Measurements from ENCODE around the gene CGB2.

CGB2 gene

DNA sequence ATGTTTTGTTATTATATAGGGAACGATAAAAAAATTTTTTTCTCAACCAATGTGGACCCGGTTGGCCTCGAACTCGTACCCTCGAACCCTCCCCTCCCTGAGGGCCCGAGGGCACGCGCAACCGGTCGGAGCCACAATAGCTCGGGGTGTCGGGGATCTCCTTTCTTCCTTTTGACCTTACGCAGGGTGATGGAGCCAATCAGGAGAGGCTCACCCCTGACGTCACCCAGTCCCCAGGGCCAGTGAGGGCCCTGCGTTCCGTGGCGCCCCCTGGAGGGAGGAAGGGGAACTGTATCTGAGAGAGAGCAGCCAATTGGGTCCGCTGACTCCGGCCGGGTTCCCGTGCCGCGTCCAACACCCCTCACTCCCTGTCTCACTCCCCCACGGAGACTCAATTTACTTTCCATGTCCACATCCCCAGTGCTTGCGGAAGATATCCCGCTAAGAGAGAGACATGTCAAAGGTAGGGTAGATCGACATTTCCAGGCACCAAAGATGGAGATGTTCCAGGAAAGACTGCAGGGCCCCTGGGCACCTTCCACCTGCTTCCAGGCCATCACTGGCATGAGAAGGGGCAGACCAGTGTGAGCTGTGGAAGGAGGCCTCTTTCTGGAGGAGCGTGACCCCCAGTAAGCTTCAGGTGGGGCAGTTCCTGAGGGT is at the start of gene CGB2:
TSS of gene CGB2 (plus strand) at position 249 of the 660 bp plus-strand sequence. CDS start at position 455, 206 bp downstream.
- peak; percentile 30 for DNase-seq

- no peak for DNase-seq
Measured at GRCh38 chr19:48982280-48982679, 49.4 kb upstream of the CGB2 start.

DNA sequence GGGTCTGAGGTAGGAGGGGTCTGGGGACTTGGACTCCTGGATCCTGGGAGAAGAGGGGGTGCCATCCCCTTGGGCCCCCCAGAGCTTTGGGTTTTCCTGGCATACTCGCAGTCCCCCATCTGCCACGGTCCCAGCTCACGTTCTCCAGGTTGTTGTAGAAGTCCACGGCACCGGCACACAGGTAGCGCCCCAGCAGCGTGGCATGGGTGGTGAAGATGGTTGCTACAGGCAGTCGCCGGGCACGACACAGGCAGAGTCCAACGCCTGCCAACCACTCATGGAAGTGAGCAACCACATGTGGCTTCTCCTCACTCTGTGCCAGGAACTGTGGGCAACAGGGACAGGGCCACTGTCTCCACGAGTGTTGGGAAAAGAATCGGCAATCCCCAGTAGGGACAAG is 46.0 kb upstream of the CGB2 start:
- DNase-seq, result no peak

GRCh38 chr19:48986211-48986610 is 45.5 kb upstream of the CGB2 start:
- no peak for DNase-seq

- DNase-seq, result no peak
Measured at GRCh38 chr19:48987323-48987722, 44.4 kb upstream of the CGB2 start.

- no peak for DNase-seq
Measured at GRCh38 chr19:48988286-48988685, 43.4 kb upstream of the CGB2 start.

- no peak for DNase-seq
Measured at GRCh38 chr19:48988860-48989259, 42.8 kb upstream of the CGB2 start.

DNA sequence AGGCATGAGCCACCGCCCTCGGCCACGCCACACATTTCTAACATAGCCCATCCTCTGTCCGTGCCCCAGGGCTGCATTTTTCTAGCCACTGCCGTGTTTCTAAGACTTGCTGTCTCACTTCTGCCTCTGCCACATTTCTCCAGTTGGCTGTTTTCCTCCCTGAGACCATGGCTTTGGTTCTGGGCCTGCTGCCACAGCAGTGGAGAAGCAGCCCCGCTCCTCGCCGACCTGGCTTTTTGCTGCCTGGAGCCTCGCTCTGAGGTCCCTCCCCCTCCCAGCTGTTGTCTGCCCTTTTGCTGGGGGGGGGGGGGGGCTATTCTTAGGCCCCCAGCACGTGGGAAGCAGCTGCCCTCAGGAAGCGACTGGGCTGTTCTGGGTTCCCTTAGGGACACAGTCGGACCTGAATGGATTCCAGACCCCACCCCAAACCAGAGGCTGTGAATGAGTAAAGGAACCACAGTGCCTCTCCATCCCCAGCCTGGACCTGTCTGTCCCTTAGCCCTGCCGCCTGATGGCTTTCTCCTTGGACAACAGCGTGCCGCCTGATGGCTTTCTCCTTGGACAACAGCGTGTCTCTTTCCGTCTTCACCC is 41.9 kb upstream of the CGB2 start:
- no peak for DNase-seq

DNA sequence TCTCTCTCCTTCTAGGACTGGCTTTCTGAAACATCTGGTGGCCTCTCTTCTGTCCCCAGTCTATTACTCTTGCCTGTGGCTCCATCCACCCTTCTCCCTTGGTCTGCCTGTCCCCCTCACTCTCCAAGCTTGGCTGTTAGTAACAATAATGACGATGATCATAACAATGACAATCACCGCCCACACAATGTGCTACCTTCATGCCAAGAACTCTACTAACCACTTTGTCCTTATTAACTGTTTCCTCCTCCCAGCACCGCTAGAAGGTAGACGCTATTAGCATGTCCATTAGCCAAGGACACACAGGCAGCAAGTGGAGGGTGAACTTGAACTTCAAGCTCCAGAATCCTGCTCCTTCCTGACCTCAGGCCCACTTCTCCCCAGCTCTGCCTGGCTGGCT is 41.3 kb upstream of the CGB2 start:
- DNase-seq, result no peak

- no peak for DNase-seq
Measured at GRCh38 chr19:48991011-48991609, 40.6 kb upstream of the CGB2 start.

DNA sequence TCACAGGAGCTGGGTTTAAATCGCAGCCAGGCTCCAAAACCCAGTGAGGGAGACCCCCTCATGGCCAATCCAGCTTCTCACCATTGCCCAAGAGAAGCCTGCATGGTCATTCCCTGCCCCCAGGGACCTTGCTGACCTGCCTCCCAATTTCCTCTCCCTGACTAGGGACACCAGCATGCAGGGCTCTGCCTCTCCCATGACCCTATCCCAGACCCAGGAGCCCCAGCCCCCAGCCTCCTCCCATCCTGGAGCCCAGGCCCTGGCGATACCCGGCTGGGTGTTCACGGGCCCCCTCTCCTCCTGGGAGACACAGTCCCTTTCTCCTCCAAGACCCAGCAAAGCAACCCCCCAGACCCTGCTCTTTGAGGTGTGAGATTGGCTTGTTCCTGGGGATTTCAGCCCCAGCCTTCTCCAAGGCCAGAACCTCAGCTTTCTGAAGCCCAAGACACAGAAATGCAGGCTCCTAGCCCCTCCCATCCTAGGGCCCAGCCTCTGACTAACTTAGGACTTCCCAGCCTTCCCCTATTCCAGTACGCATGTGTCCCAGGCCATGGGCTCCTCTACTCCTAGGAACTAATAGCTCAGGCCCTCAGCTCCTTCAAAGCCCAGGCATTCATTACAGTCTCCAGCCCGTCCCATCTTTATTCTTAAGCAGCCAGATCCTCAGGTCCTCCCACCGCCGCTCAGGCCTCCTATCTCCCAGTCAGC is 39.7 kb upstream of the CGB2 start:
- no peak for DNase-seq

DNA sequence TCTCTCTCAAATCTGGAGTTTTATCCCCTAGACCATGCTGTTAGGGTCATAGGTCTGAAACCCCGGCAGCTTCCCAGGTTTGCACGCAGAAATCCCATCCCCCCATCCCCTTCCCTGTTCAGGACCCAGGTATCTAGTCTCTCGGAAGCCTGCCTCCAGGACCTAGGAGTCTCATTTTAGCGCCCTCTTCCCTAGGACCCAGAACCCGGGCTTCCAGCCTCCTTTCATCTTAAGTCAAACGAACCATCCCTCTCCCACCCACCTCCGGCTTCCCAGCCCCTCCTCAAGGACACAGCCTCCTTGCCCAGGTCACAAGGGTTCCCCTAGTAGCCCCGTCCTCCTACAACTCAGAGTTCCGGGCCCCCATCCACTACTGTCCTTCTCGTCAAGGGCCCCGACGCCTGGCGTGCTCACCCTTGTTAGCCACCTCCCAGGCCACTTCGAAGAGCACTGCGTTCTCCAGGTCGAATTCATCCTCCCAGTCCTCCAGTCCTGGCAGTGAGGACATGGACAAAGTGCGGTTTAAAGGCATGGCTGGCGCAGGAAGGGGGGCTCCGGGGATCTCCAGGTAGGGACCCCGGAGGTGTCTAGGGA is 39.0 kb upstream of the CGB2 start:
- no peak for DNase-seq

- peak; percentile 99 for DNase-seq
Measured at GRCh38 chr19:48993175-48994034, 38.3 kb upstream of the CGB2 start, which contains the start of the genes GYS1 and RUVBL2. GYS1 (minus strand) TSS chr19:48993309; CDS start chr19:48993112, 197 bp downstream. RUVBL2 (plus strand) TSS chr19:48993887; CDS start chr19:48993912, 25 bp downstream.

DNA sequence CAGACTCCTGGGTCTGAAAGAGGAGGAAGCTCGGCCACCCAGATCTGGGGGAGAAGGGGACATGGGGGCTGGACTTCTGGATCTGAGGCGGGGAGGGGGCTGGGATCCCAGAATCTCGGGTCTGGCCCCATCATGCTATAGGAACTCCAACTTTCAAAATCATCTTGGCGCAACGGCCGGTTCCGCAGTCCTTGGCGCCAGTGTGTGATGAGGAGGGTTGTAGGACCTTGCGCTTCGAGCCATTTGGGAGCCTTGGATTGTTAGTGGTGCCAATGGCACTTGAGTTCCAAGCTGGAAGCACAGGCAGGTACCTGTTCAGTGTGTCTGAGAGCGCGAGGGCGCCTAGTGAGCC is 37.7 kb upstream of the CGB2 start:
- DNase-seq, result no peak

GRCh38 chr19:48997972-48998371 is 33.7 kb upstream of the CGB2 start:
- DNase-seq, result no peak

DNA sequence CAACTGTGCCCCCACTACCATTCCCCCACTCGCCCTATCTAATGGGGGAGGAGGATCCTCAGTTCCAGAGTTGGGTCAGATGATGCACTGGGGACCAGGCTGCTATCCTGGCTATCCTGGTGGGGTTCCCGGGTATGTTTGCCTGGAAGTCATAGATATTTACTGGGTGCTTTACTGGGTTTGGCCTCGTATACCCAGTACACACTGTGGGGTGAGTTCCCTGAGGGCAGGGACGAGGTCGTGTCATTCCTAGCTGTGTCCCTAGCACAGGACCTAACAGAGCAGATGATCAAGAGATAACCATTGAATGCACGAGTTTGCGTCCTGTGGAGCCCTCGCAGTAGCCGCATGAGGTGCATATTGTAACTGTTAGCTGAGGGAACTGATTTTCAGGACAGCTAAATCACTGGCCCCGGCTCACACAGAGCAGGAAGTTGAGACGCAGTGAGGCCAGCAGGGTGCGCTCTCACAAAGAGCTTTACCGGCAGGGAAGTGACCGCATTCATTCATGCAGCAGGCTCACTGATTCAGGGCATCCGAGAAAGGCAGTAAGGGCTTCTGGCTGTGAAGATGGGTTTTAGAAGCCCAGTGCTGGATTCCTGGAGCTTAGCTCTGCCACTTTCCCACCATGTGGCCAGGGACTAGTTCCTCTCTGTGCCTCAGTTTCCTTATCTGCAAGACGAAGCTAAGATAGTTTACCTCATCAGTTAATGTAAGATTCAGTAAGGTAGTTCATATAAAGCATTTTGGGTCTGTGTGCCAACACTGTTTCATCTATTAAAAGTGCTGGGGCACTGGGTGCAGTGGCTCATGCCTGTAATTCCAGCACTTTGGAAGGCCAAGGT is 32.0 kb upstream of the CGB2 start:
- no peak for DNase-seq

GRCh38 chr19:49004133-49004532 is 27.6 kb upstream of the CGB2 start:
- no peak for DNase-seq

GRCh38 chr19:49004964-49005614 is 26.6 kb upstream of the CGB2 start:
- DNase-seq, result no peak

DNA sequence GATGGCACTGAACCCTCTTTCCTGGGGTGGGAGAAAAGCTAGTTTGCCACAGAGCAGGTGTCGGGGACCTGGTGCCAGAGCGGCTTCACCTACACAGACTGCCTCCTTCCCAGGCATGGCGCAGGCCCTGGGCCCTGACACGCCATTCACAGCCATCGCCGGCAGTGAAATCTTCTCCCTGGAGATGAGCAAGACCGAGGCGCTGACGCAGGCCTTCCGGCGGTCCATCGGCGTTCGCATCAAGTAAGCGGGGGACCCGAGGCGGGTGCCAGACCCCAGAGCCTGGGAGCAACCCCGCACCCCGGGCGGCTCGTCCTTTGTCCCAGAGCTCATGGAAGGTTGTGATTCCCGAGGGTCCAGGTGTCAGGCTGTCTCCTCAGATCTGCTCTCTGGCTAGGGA is 24.8 kb upstream of the CGB2 start:
- DNase-seq, result no peak

- no peak for DNase-seq
Measured at GRCh38 chr19:49009828-49010227, 21.9 kb upstream of the CGB2 start.

GRCh38 chr19:49010453-49010852 is 21.2 kb upstream of the CGB2 start:
- DNase-seq, result no peak

Measured in NCI-H2029 (cell line).